NCI-H82 treated with DMSO at 0.1 percent for 48 hours (cell line): ENCODE data around the gene ELP5.
A peak's percentile ranks its signal among the peaks of the same experiment; 100 is the strongest.

ENCODE experiments used
- DNase-seq: peaks from one replicate; lab custom pipeline; 2025; ENCODE audit not compliant: unreplicated experiment; lab: John Stamatoyannopoulos, UW

The ELP5 gene

GRCh38 chr17:7282752-7283321, 30.8 kb downstream of the ELP5 start:
- DNase-seq, result no peak

DNA sequence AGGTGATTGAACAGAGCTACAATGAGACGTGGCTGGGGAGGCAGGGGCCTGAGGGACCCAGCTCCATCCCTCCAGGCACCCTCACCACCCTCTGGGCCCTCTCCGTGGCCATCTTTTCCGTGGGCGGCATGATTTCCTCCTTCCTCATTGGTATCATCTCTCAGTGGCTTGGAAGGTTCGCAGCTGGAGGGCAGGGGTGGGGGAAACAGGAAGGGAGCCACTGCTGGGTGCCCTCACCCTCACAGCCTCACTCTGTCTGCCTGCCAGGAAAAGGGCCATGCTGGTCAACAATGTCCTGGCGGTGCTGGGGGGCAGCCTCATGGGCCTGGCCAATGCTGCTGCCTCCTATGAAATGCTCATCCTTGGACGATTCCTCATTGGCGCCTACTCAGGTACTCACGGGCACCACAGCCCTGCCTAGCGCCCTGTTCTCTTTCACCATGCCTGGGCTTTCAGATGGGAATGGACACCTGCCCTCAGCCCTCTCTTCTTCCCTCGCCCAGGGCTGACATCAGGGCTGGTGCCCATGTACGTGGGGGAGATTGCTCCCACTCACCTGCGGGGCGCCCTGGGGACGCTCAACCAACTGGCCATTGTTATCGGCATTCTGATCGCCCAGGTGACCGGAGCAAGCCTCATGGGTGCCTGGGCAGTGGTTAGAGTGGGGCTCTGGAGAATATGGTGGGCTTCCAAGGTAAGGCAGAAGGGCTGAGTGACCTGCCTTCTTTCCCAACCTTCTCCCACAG, 31.6 kb downstream of the ELP5 start:
- no peak for DNase-seq

DNA sequence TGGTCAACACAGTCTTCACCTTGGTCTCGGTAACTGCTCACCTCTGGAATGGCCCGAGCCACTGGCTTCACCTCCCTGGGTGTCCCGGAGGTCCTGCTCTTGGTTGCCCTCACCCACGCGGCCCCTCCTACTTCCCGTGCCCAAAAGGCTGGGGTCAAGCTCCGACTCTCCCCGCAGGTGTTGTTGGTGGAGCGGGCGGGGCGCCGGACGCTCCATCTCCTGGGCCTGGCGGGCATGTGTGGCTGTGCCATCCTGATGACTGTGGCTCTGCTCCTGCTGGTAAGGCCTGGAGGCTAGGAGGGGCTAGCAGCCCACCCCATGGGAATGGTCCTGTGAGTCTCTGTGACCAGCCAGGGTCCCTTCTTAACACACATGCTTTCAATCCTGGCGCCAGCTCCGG, 32.9 kb downstream of the ELP5 start:
- DNase-seq, result no peak

DNA sequence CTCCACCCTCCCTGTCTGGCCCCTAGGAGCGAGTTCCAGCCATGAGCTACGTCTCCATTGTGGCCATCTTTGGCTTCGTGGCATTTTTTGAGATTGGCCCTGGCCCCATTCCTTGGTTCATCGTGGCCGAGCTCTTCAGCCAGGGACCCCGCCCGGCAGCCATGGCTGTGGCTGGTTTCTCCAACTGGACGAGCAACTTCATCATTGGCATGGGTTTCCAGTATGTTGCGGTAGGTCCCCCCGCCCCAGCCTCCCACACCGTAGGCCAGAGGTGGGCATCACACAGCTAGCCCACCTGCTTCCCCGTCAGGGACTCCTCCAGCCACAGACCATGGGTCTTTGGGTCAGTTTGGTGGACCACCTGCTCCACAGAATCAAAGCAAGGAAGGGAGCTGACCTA, 33.7 kb downstream of the ELP5 start:
- no peak for DNase-seq

DNA sequence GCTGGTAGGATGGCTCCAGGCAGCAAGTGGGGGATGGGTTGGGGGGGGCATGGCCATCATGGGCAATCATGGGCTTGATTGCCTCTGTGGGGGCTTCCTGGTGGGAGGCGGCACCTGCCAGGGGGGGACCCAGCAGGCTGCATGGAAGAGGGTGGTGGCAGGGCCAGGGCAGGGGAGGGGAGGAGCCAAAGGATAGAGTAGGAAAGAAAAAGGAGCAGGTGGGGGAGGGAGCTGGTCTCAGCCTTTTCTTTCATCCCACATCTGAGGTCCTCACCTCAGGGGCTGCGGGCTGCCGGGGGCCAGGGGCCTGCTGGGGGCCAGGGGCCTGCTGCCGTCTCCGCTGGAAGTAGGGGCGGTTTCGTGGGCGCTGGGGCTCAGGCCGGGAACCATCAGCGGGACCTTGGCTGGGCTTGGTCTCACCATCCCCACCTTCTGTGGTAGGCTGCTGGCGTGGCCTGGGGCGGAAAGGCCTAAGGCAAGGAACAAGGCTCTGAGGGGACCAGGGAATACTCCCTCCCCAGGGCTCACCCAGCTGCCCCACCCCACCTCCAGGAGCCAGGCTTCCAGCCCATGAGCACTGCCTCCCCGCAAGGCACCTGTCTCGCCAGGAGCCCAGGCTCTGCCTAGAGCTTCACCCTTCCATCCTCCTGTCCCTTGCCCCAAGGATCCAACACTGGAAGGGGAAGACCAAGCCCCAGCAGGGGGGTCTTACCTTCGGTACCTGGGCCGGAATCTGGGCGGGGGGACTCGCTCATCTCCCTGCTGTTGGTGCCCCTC, 37.4 kb downstream of the ELP5 start:
- no peak for DNase-seq

DNA sequence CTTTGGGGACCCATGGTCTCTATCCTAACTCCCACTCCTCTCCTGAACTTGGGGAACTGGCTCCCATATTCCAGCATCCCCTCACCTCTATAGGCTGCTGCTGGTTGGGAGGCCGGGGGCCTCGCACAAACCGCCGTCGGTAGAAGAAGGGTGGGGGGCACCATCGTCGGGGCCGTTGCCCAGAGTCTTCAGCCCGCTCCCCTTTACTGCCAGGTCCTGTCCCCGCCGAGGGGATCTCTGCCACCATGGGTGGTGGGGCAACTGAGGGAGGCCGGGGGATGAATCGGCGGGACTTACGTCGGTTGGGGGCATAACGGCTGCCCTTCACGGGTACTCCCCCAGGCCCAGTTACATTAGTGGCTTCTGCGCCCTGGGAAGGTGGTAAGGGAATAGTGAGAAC, 38.2 kb downstream of the ELP5 start:
- no peak for DNase-seq

- DNase-seq, result no peak
These were observed 38.7 kb downstream of the ELP5 start for GRCh38 chr17:7290685-7291084.

DNA sequence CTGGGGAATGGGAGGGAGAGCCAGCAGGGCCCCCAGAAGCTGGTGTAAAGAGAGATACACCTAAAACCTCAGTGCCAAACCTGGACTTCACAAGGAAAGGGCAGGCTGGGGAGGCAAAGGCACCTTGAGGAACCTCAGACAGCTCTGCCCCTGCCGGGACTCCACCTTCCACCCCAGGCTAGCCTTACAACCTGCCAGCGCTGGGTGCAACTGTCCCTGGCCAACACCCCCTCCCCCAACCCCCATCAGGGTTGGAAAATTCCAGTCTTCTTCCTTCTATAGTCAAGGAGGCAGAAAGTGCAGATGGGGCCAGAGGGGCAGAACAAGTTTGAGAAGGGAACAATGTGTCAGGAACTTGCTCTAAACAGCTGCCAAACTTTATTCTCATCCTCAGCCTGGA, 40.2 kb downstream of the ELP5 start:
- DNase-seq, result no peak

DNA sequence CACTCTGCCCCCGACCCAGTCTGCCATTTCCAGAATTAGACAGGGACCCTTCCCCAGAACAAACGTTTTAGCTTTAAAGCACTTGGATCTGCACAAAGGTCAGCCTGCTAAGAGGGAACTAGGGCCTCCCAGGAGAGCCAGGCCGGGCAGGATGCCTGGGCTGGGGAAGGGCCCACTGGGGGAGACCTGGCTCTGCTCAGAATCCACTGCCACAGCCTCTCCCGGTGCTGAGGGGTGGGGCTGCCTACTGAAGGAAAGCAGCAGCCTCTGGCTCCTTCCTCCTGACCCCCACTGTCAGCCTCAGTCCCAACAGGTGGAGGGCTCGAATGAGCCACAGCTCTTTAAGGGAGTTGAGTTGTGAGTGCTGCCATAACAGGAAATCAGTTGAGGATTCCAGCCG, 40.7 kb downstream of the ELP5 start:
- DNase-seq, result no peak

DNA sequence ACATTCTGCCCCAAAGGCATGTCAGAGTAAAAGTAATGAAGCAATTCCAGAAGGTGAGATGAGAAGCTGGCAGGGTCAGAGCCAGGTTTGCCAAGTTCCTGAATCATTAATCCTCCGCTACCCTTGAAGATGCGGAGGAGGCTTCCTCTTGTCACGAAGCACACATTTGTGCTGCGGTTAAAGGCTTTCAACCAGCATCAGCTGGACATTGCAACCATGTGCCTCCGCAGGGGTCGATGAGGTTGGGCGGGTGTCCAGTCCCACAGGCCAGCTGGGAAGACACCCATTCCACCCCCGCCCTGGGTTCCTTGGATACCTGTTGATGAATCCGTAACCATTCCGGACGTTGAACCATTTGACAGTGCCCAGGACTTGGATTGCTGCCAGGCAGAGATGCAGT, 41.1 kb downstream of the ELP5 start:
- no peak for DNase-seq

DNA sequence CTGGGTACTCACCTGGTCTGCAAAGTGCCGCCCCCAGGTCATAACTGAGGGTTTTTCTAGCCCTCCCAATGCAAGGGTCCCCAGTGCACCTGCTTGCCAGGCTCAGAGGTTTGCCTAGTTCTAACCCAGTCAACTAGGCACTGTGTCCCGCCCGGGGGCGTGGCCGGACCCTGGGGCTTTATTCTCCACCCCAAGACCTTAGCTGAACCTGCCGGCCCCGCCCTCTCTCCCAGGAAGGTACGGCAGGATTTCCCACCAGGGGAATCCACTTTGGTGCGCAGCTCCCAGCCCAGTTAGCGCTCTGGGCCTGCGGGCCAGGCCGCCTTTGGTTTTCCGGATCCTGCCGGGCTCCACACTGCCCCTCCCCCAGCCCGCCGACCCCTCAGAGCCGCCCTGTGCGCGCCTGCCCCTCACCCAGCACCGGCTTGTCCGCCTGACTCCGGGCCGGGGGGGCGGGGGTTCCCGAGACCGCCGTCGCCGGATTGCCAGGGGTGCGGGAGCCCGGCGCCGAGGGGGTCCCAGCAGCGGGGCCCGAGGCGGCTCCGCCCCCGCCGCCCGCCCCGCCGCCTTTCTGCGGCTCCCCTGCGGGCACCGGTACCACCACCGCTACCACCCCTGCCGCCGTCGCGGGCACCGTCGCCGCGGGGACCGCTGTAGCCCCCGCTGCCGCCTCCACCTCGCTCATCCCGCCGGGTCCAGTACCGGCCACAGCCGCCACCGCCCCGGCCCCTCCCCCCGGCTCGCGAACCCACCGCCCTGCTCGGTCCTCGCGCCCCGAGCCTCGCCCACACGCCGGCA, 42.0 kb downstream of the ELP5 start:
- DNase-seq, result peak; percentile 47

DNA sequence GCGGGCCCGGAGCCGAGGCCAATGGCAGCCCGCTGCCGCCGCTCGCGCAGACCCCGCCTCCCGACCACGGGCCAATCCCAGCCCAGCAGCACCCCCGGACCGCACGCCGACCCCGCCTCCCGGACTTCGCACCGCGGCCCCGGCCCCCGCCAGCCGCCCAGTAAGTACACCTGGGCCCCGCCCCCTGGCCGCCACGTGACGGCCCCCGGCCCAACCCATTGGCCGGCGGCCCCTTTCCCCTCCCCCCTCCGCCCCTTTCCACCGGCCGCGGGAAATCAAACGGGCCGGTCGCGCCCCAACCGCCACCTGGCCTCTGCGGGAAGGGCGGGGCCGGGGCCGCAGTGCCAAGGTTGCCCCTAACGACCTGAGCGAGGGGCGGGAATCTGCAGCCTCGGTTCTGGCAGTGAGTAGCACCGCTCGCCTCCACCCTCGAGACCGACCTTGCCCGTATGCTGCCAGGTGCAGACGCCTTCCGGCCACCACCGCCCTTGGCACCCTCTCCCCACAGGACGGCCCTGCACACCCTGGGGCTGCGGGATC, 42.7 kb downstream of the ELP5 start, which contains the start of gene YBX2:
TSS of gene YBX2 (minus strand) at position 26 of the 540 bp plus-strand sequence. CDS start 139 bp downstream, outside the sequence.
- DNase-seq, result peak; percentile 77

DNA sequence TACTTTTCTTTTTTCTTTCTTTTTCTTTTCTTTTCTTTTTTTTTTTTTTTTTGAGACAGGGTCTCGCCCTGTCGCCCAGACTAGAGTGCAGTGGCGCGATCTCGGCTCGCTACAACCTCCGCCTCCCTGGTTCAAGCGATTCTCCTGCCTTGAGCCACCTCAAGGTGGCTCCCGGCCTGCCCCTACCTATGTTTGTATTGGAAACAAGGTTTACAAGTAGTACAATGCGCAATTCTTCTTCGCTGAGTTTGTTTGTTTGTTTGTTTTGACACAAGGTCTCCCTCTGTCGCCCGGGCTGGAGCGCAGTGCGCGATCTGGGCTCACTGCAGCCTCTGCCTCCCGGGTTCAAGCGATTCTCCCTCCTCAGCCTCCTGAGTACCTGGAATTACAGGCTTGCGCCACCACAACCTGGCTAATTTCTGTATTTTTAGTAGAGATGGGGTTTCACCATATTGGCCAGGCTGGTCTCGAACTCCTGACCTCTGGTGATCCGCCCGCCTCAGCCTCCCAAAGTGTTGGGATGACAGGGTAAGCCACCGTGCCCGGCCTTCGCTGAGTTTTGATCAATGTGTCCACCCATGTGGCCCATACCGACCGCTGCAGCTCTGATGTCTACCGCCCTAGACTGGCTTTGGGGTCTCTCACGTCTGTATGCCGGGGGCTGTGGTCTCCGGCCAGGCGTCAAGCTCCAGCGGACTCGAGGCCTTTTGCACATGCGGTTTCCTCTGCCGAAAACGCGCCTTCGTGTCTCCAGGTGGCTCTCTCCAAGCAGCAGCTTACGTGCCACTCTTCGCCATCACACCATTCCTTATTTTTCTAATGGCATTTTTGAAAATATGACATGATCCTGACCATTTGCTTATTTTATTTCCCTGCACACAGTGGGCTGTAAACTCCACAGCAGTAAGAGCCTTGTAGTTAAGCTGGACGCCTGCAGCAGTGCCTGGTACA, 43.5 kb downstream of the ELP5 start:
- no peak for DNase-seq

DNA sequence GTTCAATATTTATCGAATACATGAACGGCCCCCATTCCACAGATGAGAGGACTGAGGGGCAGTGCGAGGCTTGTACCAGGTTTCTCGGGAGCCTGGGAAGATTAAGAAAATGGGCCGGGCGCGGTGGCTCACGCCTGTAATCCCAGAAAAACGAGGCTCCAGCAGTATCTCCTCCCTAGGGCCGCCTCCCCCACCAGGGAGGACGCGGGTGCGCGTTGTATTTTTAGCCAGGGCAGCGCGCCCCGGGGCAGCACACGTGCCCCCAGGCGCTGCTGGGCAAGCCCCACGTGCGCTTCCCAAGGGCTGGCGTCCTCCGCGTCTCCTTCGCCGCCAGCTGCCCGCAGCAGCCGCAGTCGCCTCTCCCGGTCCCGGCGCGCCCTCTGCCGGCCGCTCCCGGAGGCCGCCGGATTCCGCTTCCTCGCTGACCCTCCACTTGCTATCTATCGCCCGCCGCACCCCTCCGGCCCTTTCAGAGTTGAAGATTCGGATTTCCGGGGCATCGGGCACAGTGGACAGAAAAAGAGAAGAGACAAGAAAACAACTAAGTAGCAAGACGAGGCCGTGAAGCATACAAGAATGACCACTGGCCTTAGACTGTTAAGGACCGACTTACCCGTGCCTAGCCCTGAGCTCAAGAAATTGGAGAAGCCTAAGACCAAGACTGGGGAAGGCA, 44.3 kb downstream of the ELP5 start:
- DNase-seq, result peak; percentile 77

GRCh38 chr17:7304179-7304578, 52.2 kb downstream of the ELP5 start:
- DNase-seq, result no peak

DNA sequence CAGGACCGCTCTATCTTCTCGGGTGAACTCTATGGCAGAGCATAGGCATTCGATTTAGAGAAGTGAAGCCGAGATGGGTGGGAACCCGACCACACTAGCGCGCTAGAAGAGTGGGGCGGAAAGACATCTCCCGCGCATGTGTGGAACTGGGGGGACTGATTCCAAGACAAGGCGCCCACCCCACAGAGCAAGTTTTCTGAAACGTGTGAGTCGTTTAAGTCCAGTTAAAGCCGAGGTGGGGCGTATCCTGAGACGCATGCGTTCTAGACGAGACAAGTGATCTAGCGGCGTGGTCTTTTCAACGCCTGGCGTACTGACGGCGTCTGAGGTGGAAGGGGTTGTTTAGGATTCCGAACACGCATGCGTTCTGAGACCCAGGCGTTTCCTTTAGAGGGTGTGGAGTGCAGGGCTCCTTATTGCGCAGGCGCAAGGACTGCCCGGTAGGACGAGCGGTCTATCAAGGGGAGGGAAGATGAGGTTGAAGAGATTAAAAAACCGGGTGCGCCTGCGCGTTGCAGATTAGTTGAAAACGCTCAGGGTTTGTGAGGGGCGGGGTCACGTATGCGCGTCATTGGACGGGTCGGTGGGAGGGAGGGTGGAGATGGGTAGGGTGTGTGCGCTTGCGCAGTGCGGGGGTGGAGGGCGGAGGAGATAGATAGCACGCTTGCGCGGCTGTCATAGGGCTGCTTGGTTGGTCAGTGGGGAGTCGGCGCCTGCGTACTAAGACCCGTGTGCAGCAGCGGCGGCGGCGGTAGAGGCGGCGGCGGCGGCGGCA, 55.1 kb downstream of the ELP5 start, which contains the start of gene EIF5A:
TSS of gene EIF5A (plus strand) at position 718 of the 775 bp plus-strand sequence. CDS start 2,008 bp downstream, outside the sequence.
- DNase-seq, result peak; percentile 100

DNA sequence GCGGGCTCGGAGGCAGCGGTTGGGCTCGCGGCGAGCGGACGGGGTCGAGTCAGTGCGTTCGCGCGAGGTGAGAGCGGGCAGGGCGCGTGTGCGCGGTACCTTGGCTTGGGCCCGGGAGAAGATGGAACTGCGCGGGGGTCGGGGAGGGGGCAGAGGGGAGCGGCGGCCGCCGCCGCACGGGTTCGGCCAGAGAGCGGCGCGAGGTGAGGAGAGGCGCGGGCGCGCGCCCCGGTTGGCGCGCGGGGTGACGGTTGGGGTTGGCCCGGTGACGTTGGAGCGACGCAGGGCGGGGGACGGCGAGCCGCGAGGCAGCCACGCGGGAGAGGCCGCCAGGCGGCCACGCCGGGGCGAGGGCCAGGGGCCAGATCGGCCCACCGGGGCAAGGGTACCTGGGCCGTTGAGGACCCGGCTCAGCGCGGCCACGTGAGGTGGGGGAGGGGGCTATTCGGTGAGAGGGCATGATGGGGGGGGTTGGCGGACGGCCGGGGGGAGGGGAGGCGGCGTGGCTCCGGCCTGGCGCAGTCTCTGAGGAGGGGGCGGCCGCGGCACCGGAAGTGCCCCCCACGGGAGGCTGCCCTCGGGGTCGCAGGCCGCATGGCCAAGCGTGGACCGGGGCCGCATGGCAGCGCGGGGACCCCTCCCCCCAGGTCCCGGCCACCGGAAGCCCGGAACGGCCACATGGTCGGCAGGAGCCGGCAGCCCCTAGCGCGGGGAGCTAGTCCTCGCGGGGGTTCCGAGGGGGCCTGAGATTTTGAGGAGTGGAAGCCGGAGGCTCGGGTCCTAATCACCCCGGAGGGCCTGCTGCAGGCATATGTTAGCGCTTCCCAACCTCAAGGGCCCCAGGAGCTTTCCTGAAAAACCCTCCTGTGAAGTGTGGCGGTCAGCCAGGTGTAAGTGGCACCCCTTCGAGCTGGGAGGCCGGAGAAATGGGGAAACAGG, 55.9 kb downstream of the ELP5 start:
- DNase-seq, result no peak
